ENCODE results near the gene TRPM8. TPM values are rescaled to one million over a fixed set of nuclear protein-coding genes. Genes with fewer than 3 reads are reported as not detected.
"Not testable (repeated sequence)": the region's sequence is repeated elsewhere in the genome, so short reads cannot be mapped to it uniquely, and the experiment has no call there.

TRPM8 gene
- total RNA-seq, 1 donor from 2014 or later: 7.5 TPM

GRCh38 chr2:233966388-233966787 is 49.2 kb downstream of the TRPM8 start:
- H3K36me3 ChIP-seq: no peaks in the 10 kb centered on the region
- H3K27me3 ChIP-seq: no peaks in the 10 kb centered on the region
- H3K9me3 ChIP-seq (ENCODE audit: low read depth): no peaks in the 10 kb centered on the region
- no peak overlapping the region for H3K27ac Mint-ChIP-seq
- no peaks in the 10 kb centered on the region for H3K4me1 ChIP-seq
- H4K20me1 ChIP-seq (ENCODE audit: low read depth): no peaks in the 10 kb centered on the region
- no peak overlapping the region for H3K4me2 ChIP-seq
- no peak overlapping the region for H3K27ac ChIP-seq
- peaks cover 4% of the 10 kb centered on the region for H3K9me3 Mint-ChIP-seq
- H3K9ac ChIP-seq: no peak overlapping the region
- no peak overlapping the region for H2AFZ ChIP-seq (replicated peaks)
- H3K4me1 Mint-ChIP-seq: peaks cover 11% of the 10 kb centered on the region
- H3K4me3 Mint-ChIP-seq: no peak overlapping the region
- no peaks in the 10 kb centered on the region for H3K36me3 Mint-ChIP-seq
- no peak for DNase-seq (ENCODE audit: low spot score)
- H3K27me3 Mint-ChIP-seq (ENCODE audit: insufficient read depth, low read depth): peaks cover 5% of the 10 kb centered on the region
- no peak overlapping the region for H3K4me3 ChIP-seq
- no peaks in the 10 kb centered on the region for H3F3A ChIP-seq (ENCODE audit: low read depth)
- H3K79me2 ChIP-seq (ENCODE audit: low read depth): no peaks in the 10 kb centered on the region
- no peak for TF ChIP-seq EZH2 (IDR thresholded peaks at IDR 0.05)
- no peak for TF ChIP-seq CTCF (IDR thresholded peaks at IDR 0.05)
- TF ChIP-seq EZH2phosphoT487 (IDR thresholded peaks at IDR 0.05): no peak

- H2AFZ ChIP-seq (replicated peaks): no peak overlapping the region
- peaks cover 11% of the 10 kb centered on the region for H3K4me1 Mint-ChIP-seq
- no peak for DNase-seq (ENCODE audit: low spot score)
- H3K4me3 Mint-ChIP-seq: no peak overlapping the region
- TF ChIP-seq EZH2 (IDR thresholded peaks at IDR 0.05) (no peak), CTCF (IDR thresholded peaks at IDR 0.05) (no peak), EZH2phosphoT487 (IDR thresholded peaks at IDR 0.05) (no peak)
- no peak overlapping the region for H3K4me3 ChIP-seq
- H3K27me3 ChIP-seq: no peaks in the 10 kb centered on the region
- no peak overlapping the region for H3K9ac ChIP-seq
- H3K9me3 Mint-ChIP-seq: peaks cover 7% of the 10 kb centered on the region
- no peaks in the 10 kb centered on the region for H3K4me1 ChIP-seq
- no peaks in the 10 kb centered on the region for H3K9me3 ChIP-seq (ENCODE audit: low read depth)
- H3K36me3 ChIP-seq: no peaks in the 10 kb centered on the region
- H3K4me2 ChIP-seq: no peak overlapping the region
- H3K36me3 Mint-ChIP-seq: no peaks in the 10 kb centered on the region
- H4K20me1 ChIP-seq (ENCODE audit: low read depth): no peaks in the 10 kb centered on the region
- H3F3A ChIP-seq (ENCODE audit: low read depth): no peaks in the 10 kb centered on the region
- peaks cover 4% of the 10 kb centered on the region for H3K27me3 Mint-ChIP-seq (ENCODE audit: insufficient read depth, low read depth)
- no peak overlapping the region for H3K27ac ChIP-seq
- H3K27ac Mint-ChIP-seq: no peak overlapping the region
- H3K79me2 ChIP-seq (ENCODE audit: low read depth): no peaks in the 10 kb centered on the region
These were observed 50.0 kb downstream of the TRPM8 start for GRCh38 chr2:233967164-233967563.

GRCh38 chr2:233968556-233968955 is 51.4 kb downstream of the TRPM8 start:
- TF ChIP-seq CTCF (IDR thresholded peaks at IDR 0.05): no peak
- Histone ChIP-seq H3K27me3 (no peaks in the 10 kb centered on the region), H3K4me1 (no peaks in the 10 kb centered on the region), H3K27ac (no peak overlapping the region), H3K79me2 (ENCODE audit: low read depth) (no peaks in the 10 kb centered on the region), H3F3A (ENCODE audit: low read depth) (no peaks in the 10 kb centered on the region), H2AFZ (replicated peaks) (no peak overlapping the region), H3K9me3 (ENCODE audit: low read depth) (no peaks in the 10 kb centered on the region), H3K9ac (no peak overlapping the region), H3K4me3 (no peak overlapping the region), H4K20me1 (ENCODE audit: low read depth) (no peaks in the 10 kb centered on the region), H3K36me3 (no peaks in the 10 kb centered on the region), H3K4me2 (no peak overlapping the region)
- Mint-ChIP-seq H3K27ac (no peak overlapping the region), H3K4me1 (peaks cover 14% of the 10 kb centered on the region), H3K36me3 (no peaks in the 10 kb centered on the region), H3K9me3 (peaks cover 10% of the 10 kb centered on the region), H3K4me3 (no peak overlapping the region), H3K27me3 (ENCODE audit: insufficient read depth, low read depth) (peaks cover 4% of the 10 kb centered on the region)
- no peak for DNase-seq (ENCODE audit: low spot score)

- not testable (repeated sequence) for H3K27me3 Mint-ChIP-seq (ENCODE audit: insufficient read depth, low read depth); H3K9me3 ChIP-seq (ENCODE audit: low read depth); H3K27ac ChIP-seq
These were observed 55.3 kb downstream of the TRPM8 start for GRCh38 chr2:233972460-233972859.

More at GRCh38 chr2:233972460-233972859, 55.3 kb downstream of the TRPM8 start:
- H3K4me2 ChIP-seq; H3K79me2 ChIP-seq (ENCODE audit: low read depth); H3K4me3 Mint-ChIP-seq; DNase-seq (ENCODE audit: low spot score); H3K27ac Mint-ChIP-seq; H3K36me3 Mint-ChIP-seq; H3K36me3 ChIP-seq; H3K4me1 ChIP-seq; H3K9ac ChIP-seq; H3F3A ChIP-seq (ENCODE audit: low read depth); H2AFZ ChIP-seq (replicated peaks); H3K27me3 ChIP-seq; H4K20me1 ChIP-seq (ENCODE audit: low read depth); H3K4me3 ChIP-seq: not testable (repeated sequence)
- peaks cover 10% of the 10 kb centered on the region for H3K9me3 Mint-ChIP-seq
- H3K4me1 Mint-ChIP-seq: peaks cover 22% of the 10 kb centered on the region

All from neural progenitor cell (in vitro differentiated cells).